Progenitor cell of endocrine pancreas (in vitro differentiated cells): ENCODE results near the gene EFCAB3. TPM values are rescaled to one million over a fixed set of nuclear protein-coding genes. Genes with fewer than 3 reads are reported as not detected.
"Not testable (repeated sequence)": the region's sequence is repeated elsewhere in the genome, so short reads cannot be mapped to it uniquely, and the experiment has no call there.

Experiments used
- DNase-seq: peaks from one replicate; pipeline ENCODE4 v3.0.0; 2021; ENCODE audit warnings: low spot score; ENCODE audit not compliant: unreplicated experiment
- H3K27ac Mint-ChIP-seq: 2 replicates; pipeline ENCODE4 v1.8.0; 2021; ENCODE audit warnings: mild to moderate bottlenecking, moderate library complexity, mixed read lengths
- H3K27me3 Mint-ChIP-seq: 2 replicates; pipeline ENCODE4 v1.8.0; 2021; ENCODE audit warnings: mixed read lengths
- H3K36me3 Mint-ChIP-seq: 2 replicates; pipeline ENCODE4 v1.8.0; 2022; ENCODE audit warnings: mixed read lengths; ENCODE audit not compliant: insufficient read depth
- H3K4me1 Mint-ChIP-seq: 2 replicates; pipeline ENCODE4 v1.8.0; 2021; ENCODE audit warnings: low read depth, mixed read lengths
- H3K4me3 Mint-ChIP-seq: 2 replicates; pipeline ENCODE4 v1.8.0; 2021; ENCODE audit warnings: low read depth, mild to moderate bottlenecking, moderate library complexity, mixed read lengths
- H3K9me3 Mint-ChIP-seq: 2 replicates; pipeline ENCODE4 v1.8.0; 2021; ENCODE audit warnings: low read depth, mixed read lengths
- CTCF ChIP-seq: fragments of 200-600 bp; sonication (generic); IDR thresholded peaks from one replicate; pipeline ENCODE4 v1.5.0; 2021; ENCODE audit warnings: antibody characterized with exemption, mild to moderate bottlenecking; ENCODE audit not compliant: unreplicated experiment
- total RNA-seq: library from RNA; stranded (reverse); gene quantifications from 2 replicates; pipeline ENCODE4 v1.2.1, GENCODE V29; 2021

Gene EFCAB3
- total RNA-seq, 1 donor from 2014 or later = not detected

- no peak overlapping the region for H3K27ac Mint-ChIP-seq
- peaks cover 21% of the 10 kb centered on the region for H3K27me3 Mint-ChIP-seq
- H3K9me3 Mint-ChIP-seq = no peaks in the 10 kb centered on the region
- no peak for DNase-seq
- H3K4me1 Mint-ChIP-seq = no peaks in the 10 kb centered on the region
- no peak for TF ChIP-seq CTCF
- H3K36me3 Mint-ChIP-seq = no peaks in the 10 kb centered on the region
- no peak overlapping the region for H3K4me3 Mint-ChIP-seq
These were observed 1.2 kb downstream of the EFCAB3 start for GRCh38 chr17:62381561-62381960.

GRCh38 chr17:62388856-62389255 is 8.5 kb downstream of the EFCAB3 start:
- no peak for TF ChIP-seq CTCF
- H3K4me3 Mint-ChIP-seq = no peak overlapping the region

GRCh38 chr17:62392908-62393307 is 12.6 kb downstream of the EFCAB3 start:
- no peak for DNase-seq
- no peaks in the 10 kb centered on the region for H3K36me3 Mint-ChIP-seq
- no peak for TF ChIP-seq CTCF
- H3K4me1 Mint-ChIP-seq = no peaks in the 10 kb centered on the region
- no peak overlapping the region for H3K27ac Mint-ChIP-seq
- no peaks in the 10 kb centered on the region for H3K9me3 Mint-ChIP-seq
- no peaks in the 10 kb centered on the region for H3K27me3 Mint-ChIP-seq
- H3K4me3 Mint-ChIP-seq = no peak overlapping the region

More at GRCh38 chr17:62388856-62389255, 8.5 kb downstream of the EFCAB3 start:
- Mint-ChIP-seq H3K4me1 (no peaks in the 10 kb centered on the region), H3K36me3 (no peaks in the 10 kb centered on the region), H3K27me3 (no peaks in the 10 kb centered on the region), H3K9me3 (no peaks in the 10 kb centered on the region), H3K27ac (no peak overlapping the region)
- no peak for DNase-seq

- Mint-ChIP-seq H3K36me3 (no peaks in the 10 kb centered on the region), H3K27me3 (peaks cover 6% of the 10 kb centered on the region), H3K4me1 (no peaks in the 10 kb centered on the region), H3K9me3 (peaks cover 4% of the 10 kb centered on the region), H3K27ac (no peak overlapping the region), H3K4me3 (no peak overlapping the region)
- TF ChIP-seq CTCF = no peak
- no peak for DNase-seq
These were observed 18.5 kb downstream of the EFCAB3 start for GRCh38 chr17:62398891-62399290.

- no peak for DNase-seq
- TF ChIP-seq CTCF = no peak
- Mint-ChIP-seq H3K4me1 (no peaks in the 10 kb centered on the region), H3K27me3 (peaks cover 4% of the 10 kb centered on the region), H3K27ac (no peak overlapping the region), H3K9me3 (peaks cover 4% of the 10 kb centered on the region), H3K4me3 (no peak overlapping the region), H3K36me3 (no peaks in the 10 kb centered on the region)
These were observed 25.1 kb downstream of the EFCAB3 start for GRCh38 chr17:62405451-62405850.

- H3K4me1 Mint-ChIP-seq, H3K36me3 Mint-ChIP-seq, DNase-seq, H3K27ac Mint-ChIP-seq, H3K4me3 Mint-ChIP-seq, H3K9me3 Mint-ChIP-seq: not testable (repeated sequence)
- H3K27me3 Mint-ChIP-seq = peaks cover 19% of the 10 kb centered on the region
These were observed 32.7 kb downstream of the EFCAB3 start for GRCh38 chr17:62413090-62413489.
